Activated CD4-positive, CD25-positive, alpha-beta regulatory T cell (primary cell): Measurements from ENCODE around the gene GIGYF2.

Experiments used
- DNase-seq, 4 experiments: peaks; one replicate each; lab custom pipeline; 2025; lab: John Stamatoyannopoulos, UW

GIGYF2 gene

DNA sequence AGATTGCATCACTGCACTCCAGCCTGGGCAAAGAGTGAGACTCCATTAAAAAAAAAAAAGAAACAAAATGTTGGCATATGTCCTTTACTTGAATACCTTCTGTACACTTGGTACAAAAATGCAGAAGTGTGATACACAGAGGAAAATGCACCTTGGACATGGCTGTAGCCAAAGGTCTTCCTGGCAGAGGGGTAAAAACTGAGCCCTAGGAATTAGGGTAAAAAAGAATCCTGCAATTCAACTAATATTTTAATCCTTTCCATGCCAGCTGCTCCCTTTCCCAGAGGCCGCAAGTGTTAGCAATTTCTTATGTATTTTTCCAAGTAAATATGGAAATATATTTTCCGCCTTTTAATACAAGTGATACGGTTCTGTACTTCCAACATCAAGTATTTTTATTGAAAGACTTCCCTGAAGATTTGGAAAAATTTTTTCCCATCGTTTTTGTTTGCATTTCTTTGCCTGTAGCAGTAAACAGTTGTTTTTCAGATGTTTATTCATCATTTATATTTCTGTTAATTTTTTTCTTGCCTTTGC, 53.1 kb downstream of the GIGYF2 start:
- DNase-seq, result no peak

GRCh38 chr2:232757905-232758304, 60.8 kb downstream of the GIGYF2 start:
- no peak for DNase-seq

DNA sequence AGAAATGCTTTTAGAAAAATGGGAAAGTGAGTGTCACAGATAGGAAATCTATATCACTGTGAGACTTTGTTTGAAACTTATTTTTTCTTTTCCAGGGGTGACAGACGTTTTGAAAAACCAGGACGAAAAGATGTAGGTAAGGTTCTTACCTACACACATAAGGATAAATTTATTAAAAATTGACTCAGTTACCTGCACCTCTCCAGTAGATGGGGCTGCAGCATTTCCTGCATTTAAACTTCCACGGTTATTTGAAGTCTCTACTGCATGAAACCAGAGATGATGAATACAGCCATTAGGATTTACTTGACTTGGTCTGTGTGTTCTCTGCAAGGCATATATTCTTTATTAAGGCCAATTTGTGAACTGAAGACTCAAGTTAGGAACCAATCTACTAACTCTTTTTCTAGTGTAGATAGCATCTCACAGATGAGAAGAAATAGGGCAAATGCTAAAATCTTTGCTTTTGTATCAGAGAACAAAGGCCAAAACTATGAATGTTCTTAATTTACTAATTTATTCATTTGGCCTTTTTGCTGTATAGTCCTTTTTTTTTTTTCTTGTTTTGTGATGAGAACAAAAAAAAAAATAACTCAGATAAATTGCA, 64.3 kb downstream of the GIGYF2 start:
- no peak for DNase-seq

- no peak for DNase-seq
Measured at GRCh38 chr2:232767866-232768265, 70.7 kb downstream of the GIGYF2 start.

DNA sequence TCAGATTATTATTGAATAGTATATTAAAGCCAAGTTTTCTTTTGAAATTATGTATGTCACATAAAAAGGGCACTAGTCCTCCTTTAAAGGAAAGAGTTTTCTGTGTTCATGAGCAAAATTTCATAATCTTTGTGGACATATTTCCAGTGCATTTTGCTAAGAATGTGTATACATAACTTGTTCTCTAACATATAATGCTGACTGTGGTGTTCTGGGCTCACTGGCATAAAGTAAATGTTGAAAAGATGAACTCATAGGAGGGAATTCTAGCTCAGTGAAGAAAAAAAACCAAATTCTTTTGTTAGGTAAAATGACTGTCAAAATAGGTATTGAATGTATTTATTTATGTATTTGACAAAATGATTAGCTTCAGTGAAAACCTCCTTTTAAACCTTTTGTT, 73.1 kb downstream of the GIGYF2 start:
- DNase-seq, result no peak

- no peak for DNase-seq
Measured at GRCh38 chr2:232771870-232772269, 74.7 kb downstream of the GIGYF2 start.

DNA sequence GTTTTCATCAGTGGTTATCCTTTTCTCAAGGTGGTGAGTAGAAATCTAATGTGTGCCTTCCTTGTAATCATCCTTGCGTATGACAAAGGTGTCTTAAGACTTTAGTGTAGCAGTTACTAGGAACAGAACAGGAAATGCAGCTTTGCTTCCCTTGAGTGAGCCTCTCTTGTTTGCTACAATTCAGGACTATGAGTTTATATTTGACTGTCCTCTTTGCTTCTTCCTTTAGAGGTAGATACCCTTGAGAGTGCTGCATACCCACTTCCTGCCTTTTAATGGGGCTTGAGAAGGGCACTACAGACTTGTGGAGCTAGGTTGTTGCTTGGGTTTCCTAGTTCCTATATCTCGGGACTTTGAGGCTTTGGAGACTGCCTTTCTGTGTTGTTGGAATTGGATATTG, 75.4 kb downstream of the GIGYF2 start:
- no peak for DNase-seq

- no peak for DNase-seq
Measured at GRCh38 chr2:232773815-232774214, 76.7 kb downstream of the GIGYF2 start.

DNA sequence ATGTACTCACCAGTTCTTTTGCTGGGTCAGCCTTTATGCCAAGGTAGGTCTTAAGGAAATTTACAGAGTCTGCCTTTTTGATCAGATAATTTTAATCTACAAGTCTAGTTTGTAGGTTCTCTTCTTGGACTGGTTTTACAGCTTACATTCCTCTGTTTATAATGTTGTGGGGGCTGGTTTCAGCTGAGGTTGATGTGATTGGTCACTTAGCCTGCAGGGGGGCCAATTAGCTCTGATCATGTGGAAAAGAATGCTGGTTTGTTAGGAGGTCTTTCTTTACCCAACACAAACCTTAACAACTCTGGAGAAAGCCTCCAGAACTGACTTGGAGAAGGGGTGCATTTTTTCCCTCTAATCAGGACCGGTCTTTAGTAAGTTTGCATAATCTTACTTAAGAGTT, 79.3 kb downstream of the GIGYF2 start, which contains the start of gene KCNJ13:
Gene KCNJ13 (minus strand): TSS at position 131 of the 400 bp plus-strand sequence. CDS start 5,203 bp downstream, outside the sequence.
- DNase-seq, result no peak

- DNase-seq, result no peak
Measured at GRCh38 chr2:232777276-232777675, 80.1 kb downstream of the GIGYF2 start.

DNA sequence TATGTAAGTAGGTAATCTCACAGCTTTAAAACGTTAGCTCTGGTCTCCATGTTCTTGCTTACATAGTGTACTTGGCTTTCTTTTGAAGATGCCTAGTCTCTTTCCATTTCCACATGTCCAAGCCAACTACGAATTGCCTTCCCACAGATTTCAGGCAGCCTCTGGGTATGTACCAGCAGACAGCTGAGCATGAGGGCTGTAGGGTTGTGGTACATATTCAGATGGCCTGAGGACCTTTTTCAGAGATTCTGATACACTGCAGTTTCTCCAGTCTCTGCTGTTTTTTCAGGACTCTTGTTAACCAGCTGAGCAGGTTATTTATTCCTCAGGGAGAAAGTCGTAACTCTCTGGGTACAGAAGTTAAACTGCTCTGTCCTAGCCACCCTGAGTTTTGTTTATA, 82.3 kb downstream of the GIGYF2 start:
- no peak for DNase-seq

DNA sequence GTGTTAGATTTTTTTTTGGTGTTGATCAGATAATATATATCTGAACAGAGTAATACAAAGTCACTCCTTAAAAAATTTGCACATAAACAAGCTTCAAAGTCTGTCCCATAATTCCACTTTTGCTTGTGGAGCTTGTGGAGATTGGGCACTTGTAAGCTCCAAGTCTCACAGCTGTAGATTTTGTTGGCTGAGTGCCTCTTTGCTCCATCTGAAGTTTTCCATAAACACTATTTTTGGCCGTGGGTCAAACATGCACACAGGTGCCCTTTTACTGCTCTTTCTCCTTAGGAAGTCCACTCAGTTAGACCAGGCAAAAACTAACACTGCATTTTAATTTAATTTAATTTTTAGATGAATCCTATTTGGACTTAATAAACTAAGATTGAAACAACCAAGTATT, 82.8 kb downstream of the GIGYF2 start:
- DNase-seq, result no peak

DNA sequence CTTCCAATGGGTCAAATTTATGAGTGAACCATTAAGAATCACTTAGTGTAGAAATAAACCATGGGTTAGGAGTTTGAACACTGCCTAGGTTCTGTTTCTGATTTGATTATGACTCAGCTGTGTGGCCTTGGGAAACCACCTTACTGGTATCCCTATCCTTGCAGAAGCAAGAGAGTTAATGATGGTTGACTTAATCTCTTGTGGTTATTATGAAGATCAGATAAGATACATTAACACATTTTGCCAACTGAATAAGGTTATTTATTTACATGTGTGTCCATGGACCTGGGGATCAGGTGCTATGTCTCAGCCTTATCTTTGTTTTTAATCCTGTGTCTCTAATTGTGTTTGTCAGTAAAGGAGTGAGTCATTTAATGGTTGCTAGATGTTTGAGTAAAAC, 84.6 kb downstream of the GIGYF2 start:
- DNase-seq, result no peak

DNA sequence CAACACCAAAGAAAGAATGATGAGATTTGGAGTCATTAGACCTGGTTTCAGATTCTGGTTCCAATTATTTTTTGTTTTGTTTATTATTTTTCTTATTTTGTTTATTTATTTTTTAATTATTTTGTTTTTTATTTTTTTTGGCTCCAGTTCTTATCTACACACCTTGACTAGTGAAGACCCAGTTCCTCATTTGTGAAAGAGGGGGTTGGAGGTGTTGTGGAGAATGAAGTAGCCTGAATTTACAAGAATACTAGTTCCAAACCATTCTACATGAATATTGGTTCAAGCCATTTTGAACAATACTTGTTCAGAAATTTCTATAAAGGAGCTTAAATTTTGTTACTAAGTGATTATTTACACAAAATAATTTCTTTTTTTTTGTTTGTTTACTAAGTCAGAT, 86.1 kb downstream of the GIGYF2 start:
- no peak for DNase-seq

DNA sequence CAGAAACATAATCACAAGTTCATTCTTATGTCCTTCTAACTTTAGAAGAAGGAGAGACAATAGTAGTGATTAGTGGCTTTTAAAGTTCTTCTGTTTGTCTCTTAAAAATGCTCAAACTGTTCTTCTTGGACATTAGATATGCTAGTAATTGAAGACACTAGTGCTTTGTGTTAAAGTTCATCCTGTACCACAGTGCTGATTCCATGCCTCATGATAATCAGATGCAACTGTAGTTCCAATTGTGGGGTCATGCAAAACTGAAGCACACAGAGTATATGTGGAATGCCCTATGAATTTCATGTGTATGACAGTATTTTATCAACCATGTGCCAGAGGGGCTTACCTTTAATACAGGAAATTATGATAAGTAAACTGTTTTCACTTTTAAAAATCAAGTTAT, 90.7 kb downstream of the GIGYF2 start:
- DNase-seq, result no peak

DNA sequence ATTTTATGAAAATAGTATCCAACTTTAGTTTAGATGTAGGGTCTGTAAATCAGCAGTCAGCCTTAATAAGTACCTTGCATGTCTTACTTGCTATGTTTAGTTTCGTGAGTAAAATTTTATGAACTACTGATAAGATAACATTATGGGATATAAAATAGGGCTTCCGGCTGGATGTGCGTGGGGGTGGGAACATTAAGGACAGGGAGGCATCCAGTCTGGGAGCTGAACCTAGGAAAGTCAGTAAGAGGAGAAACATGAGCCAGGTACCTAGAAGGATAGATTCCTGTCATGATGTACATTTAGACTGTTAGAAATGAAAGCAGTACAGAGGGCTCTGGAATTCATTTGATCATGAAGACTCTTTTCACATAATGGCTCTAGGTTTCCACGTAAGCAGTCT, 92.0 kb downstream of the GIGYF2 start:
- no peak for DNase-seq

GRCh38 chr2:232791518-232791917, 94.4 kb downstream of the GIGYF2 start:
- no peak for DNase-seq

DNA sequence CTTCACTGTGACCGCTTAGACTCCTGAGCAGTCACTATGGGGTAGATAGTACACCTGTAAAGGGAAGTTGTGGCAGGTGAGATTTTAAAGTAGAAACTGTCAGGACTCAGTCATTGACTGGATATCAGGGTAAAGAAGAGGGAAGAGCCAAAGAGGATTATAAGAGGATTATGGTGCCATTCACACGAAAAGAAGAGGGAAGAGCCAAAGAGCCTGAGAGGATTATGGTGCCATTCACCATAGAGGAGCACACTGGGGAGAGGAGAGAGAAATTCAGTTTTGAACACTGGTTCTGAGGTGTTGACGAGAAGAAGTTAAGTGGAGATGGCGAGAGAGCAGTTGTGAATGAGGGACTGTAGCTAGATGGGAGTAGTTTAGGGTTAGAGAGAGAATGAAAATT, 96.1 kb downstream of the GIGYF2 start:
- DNase-seq, result no peak

DNA sequence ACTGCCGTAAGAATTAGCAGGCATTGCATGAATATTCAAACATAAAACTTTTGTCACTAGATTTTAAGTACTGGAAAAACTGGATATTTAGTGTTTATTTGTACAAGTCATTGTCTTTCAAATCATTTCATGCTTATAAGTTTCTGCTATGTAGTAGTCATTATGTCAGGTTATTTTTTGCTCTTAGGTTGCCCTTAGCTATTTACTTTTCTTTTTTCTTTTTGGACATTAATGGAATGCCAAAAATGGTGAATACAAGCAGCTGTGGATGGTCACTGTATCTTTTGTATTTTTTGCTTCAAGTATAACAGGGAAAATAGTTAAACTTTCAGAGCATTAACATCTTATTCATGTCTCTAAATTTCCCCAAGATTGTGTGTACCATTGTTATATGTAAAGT, 97.8 kb downstream of the GIGYF2 start:
- no peak for DNase-seq

DNA sequence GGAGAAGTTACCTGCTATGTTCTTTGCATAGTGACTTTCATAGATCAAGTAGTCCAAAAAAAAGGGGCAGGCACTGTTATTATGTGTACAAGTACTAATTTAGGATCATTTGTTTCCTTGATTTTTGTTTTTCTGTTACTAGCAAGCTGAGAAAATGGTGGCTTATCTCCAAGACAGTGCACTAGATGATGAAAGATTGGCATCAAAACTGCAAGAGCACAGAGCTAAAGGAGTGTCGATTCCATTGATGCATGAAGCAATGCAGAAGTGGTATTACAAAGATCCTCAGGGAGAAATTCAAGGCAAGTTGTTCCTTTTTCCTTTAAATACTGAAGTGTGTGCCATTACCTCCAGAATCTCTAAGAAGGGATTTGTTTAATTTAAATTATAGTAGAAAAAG, 98.8 kb downstream of the GIGYF2 start:
- DNase-seq, result no peak

DNA sequence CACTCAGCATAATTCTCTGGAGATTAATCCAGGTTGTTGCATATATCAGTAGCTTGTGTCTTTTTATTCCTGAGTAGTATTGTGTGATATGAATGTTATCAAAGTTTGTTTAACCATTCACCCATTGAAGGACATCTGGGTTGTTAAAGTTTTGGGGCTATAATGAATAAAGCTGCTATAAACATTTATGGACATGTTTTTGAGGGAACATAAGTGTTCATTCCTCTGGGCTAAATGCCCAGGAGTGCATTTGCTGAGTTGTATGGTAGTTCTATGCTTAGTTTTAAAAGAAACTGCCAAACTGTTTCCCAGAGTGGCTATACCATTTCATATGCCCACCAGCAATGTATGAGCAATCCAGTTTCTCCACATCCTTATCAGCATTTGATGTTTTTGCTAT, 101.1 kb downstream of the GIGYF2 start:
- DNase-seq, result no peak

DNA sequence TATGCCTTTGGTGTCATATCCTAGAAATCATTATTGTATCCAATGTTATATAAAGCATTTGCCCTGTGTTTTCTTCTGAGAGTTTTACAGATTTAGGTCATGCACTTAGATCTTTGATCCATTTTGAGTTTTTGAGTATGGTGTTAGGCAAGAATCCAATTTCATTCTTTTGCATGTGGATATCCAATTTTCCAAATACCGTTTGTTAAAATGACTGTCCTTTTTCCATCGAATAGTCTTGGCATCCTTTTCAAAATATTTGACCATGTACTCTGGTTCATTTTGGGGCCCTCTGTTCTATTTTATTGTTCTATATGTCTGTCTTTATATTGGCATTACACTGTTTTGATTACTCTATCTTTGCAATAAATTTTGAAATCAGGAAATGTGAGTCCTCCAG, 103.0 kb downstream of the GIGYF2 start:
- DNase-seq, result no peak

GRCh38 chr2:232802091-232802490, 105.0 kb downstream of the GIGYF2 start:
- DNase-seq, result no peak

DNA sequence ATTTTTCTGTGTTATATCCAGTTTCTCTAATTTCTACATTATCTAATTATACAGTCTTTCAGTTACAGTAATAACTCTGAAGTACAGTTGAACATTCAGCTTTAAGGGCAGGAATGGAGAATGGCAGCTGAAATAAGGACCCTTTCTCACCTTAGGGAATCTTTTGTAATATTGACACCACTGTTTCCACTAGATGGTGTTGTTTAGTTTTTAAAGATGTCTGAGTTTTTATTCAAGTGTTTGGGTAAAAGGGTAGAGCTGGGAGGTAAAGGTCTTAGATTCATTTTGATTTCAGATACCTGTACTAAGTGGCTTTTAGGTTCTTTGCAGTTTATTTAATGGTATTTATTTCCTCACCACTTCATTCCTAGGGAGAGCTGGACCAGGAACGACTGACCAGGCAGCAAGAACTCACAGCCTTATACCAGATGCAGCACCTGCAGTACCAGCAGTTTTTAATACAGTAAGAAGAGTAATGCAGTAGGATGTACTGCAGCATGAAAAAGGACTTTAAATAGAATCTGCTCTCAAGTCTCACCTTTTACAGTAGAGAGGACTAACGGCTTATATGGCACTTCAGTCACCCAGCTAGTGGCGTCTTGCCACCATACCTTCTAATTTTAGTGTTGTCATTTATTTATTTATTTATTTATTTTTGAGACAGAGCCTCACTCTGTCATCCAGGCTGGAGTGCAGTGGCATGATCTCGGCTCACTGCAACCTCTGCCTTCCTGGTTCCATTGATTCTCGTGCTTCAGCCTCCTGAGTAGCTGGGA, 112.4 kb downstream of the GIGYF2 start:
- no peak for DNase-seq
